Nephron (organoid): ENCODE results near the gene CRACDL.

Experiments
- H3K27ac Mint-ChIP-seq, 3 experiments: 2 replicates each; pipeline ENCODE4 v1.8.0; 2020; ENCODE audit warnings: mixed read lengths in 3 of 3, mild to moderate bottlenecking in 2 of 3, moderate library complexity in 1 of 3
- H3K27me3 Mint-ChIP-seq: 2 replicates; pipeline ENCODE4 v1.8.0; 2021; ENCODE audit warnings: low read depth, mild to moderate bottlenecking, moderate library complexity, mixed read lengths
- H3K36me3 Mint-ChIP-seq: 2 replicates; pipeline ENCODE4 v1.8.0; 2020; ENCODE audit warnings: low read depth, mixed read lengths
- H3K4me1 Mint-ChIP-seq: 2 replicates; pipeline ENCODE4 v1.8.0; 2020; ENCODE audit warnings: mixed read lengths
- H3K4me3 Mint-ChIP-seq, 3 experiments: 2 replicates each; pipeline ENCODE4 v1.8.0; 2020; ENCODE audit warnings: mild to moderate bottlenecking in 3 of 3, mixed read lengths in 3 of 3, moderate library complexity in 2 of 3
- H3K9me3 Mint-ChIP-seq: 2 replicates; pipeline ENCODE4 v1.8.0; 2020; ENCODE audit warnings: mixed read lengths
- CTCF ChIP-seq, 3 experiments: fragments of 200-600 bp; sonication (generic); IDR thresholded peaks; one replicate each; pipeline ENCODE4 v1.5.0; 2021; ENCODE audit warnings: antibody characterized with exemption in 3 of 3; ENCODE audit not compliant: unreplicated experiment in 3 of 3

Gene CRACDL

DNA sequence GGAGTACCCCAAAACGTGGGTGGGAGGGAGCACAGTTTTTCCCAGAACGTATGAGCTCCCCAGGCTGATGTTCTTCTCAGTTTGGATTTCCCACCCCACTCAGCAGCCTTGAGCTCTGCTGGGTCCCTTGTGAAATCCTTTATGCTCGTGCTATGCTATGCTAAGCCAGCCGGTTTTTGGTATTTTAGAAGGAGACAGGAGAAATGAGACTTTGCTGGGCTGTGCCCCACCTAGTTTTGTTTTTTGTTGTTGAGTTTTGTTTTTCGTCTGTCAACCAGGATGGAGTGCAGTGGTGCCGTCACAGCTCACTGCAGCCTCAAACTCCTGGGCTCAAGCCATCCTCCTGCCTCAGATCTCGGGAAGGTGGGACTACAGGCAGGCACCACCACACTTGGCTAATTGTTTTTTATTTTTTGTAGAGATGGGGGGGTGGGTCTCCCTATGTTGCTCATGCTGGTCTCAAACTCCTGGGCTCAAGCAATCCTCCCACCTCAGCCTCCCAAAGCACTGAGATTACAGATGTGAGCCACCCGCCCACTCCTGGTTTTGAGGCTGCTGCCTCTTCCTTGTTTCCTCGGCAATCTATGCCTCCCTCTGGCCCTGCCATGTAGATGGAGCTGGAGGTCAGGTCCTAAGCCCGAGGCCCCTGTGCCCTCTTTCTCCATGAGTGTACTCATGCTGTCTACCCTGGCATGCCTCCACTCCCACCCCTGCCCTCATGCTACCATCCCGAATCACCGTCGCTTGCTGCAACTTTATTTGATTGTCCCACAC, 187.5 kb downstream of the CRACDL start:
- no peak for TF ChIP-seq CTCF (IDR thresholded peaks at IDR 0.05; ENCODE audit: unreplicated experiment in 3 of 3)
- H3K4me1 Mint-ChIP-seq: no peaks in the 10 kb centered on the region
- no peaks in the 10 kb centered on the region for H3K36me3 Mint-ChIP-seq
- no peaks in the 10 kb centered on the region for H3K9me3 Mint-ChIP-seq
- H3K4me3 Mint-ChIP-seq: no peak overlapping the region
- no peak overlapping the region for H3K27ac Mint-ChIP-seq
- H3K27me3 Mint-ChIP-seq: peaks cover 4% of the 10 kb centered on the region

DNA sequence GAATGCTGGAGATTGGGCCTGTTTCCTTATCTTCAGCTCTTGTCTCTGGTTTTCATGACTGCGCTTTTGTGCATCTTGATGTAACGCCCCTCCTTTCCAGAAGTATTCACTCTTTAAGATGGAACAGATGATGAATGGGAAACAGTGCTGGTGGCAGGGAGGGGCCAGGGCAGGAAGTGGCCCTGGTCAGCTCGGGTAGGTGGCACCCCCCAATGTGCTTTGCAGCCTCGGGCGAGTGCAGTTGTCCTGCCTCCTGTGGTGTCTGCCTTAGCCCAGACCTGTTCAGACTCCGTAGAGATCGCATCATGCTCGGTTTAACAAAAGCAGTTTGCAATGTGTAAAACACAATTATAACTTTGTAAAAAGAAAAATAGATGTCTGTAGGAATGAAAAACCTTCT, 188.1 kb downstream of the CRACDL start:
- Mint-ChIP-seq H3K9me3 (no peaks in the 10 kb centered on the region), H3K4me1 (no peaks in the 10 kb centered on the region), H3K36me3 (no peaks in the 10 kb centered on the region)

DNA sequence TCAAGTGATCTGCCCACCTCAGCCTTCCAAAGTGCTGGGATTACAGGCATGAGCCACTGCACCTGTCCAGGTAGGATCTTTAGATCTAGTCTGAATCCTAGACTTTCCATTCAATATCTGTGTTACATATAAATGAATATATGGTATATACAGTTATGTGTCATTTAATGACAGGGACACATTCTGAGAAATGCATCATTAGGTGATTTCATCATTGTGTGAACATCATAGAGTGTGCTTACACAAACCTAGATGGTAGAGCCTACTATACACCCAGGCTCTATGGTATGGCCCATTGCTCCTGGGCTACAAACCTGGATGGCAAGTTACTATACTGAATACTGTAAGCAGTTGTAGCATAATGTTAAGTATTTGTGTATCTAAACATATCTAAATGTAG, 189.6 kb downstream of the CRACDL start:
- peaks cover 9% of the 10 kb centered on the region for H3K27me3 Mint-ChIP-seq
- no peak for TF ChIP-seq CTCF (IDR thresholded peaks at IDR 0.05; ENCODE audit: unreplicated experiment in 3 of 3)
- H3K36me3 Mint-ChIP-seq: no peaks in the 10 kb centered on the region
- no peaks in the 10 kb centered on the region for H3K9me3 Mint-ChIP-seq
- no peak overlapping the region for H3K27ac Mint-ChIP-seq
- H3K4me3 Mint-ChIP-seq: no peak overlapping the region
- H3K4me1 Mint-ChIP-seq: no peaks in the 10 kb centered on the region

More for the DNA sequence above, 188.1 kb downstream of the CRACDL start:
- no peak for TF ChIP-seq CTCF (IDR thresholded peaks at IDR 0.05; ENCODE audit: unreplicated experiment in 3 of 3)
- peaks cover 5% of the 10 kb centered on the region for H3K27me3 Mint-ChIP-seq
- no peak overlapping the region for H3K27ac Mint-ChIP-seq
- H3K4me3 Mint-ChIP-seq: no peak overlapping the region

DNA sequence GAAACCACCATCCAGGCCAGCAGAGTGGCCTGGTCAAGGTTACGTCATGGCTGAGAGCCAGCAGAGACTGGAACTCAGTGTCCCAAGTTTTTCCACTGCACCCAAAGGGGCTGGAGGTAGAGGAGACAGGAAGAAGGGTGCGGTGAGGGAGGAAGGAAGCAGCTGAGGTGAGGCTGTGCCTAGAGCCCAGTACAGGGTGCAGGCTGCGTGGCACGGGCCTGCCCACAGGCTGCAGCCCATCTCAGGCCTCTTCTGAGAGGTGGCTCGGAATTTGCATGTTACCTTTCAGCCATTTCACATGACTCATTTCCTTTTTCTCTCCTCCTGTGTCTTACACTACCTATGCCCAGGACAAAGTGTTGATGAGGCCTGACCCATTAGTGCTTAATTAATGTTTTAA, 191.4 kb downstream of the CRACDL start:
- no peak for TF ChIP-seq CTCF (IDR thresholded peaks at IDR 0.05; ENCODE audit: unreplicated experiment in 3 of 3)
- Mint-ChIP-seq H3K4me3 (no peak overlapping the region), H3K27ac (no peak overlapping the region), H3K4me1 (peaks cover 5% of the 10 kb centered on the region), H3K27me3 (peaks cover 9% of the 10 kb centered on the region), H3K9me3 (no peaks in the 10 kb centered on the region), H3K36me3 (no peaks in the 10 kb centered on the region)
